COLO668 (cell line): Measurements from ENCODE around the gene SOD3.

Source experiments
- DNase-seq: peaks from one replicate; lab custom pipeline; 2025; ENCODE audit not compliant: unreplicated experiment; lab: John Stamatoyannopoulos, UW

Gene SOD3

GRCh38 chr4:24775032-24775605 is 20.3 kb upstream of the SOD3 start:
- DNase-seq: no peak

- no peak for DNase-seq
These were observed 19.6 kb upstream of the SOD3 start for GRCh38 chr4:24775750-24776149.

- DNase-seq: no peak
These were observed 17.6 kb upstream of the SOD3 start for GRCh38 chr4:24777536-24778463.

GRCh38 chr4:24778464-24779225 is 16.7 kb upstream of the SOD3 start:
- DNase-seq: no peak

- no peak for DNase-seq
These were observed 14.4 kb upstream of the SOD3 start for GRCh38 chr4:24780936-24781495.

GRCh38 chr4:24781999-24782745 is 13.2 kb upstream of the SOD3 start:
- DNase-seq: no peak

- DNase-seq: no peak
These were observed 11.9 kb upstream of the SOD3 start for GRCh38 chr4:24783506-24783905.

- DNase-seq: no peak
These were observed 4.3 kb upstream of the SOD3 start for GRCh38 chr4:24791043-24791442.

- no peak for DNase-seq
These were observed 2.8 kb upstream of the SOD3 start for GRCh38 chr4:24792552-24792951.

- no peak for DNase-seq
These were observed 2.0 kb upstream of the SOD3 start for GRCh38 chr4:24793219-24794005.

GRCh38 chr4:24794051-24794450 is 1.3 kb upstream of the SOD3 start:
- DNase-seq: no peak

GRCh38 chr4:24794480-24794879 is 893 bp upstream of the SOD3 start:
- DNase-seq: no peak

GRCh38 chr4:24795666-24796381 is 451 bp downstream of the SOD3 start:
- no peak for DNase-seq

GRCh38 chr4:24796620-24797019 is 1.2 kb downstream of the SOD3 start:
- DNase-seq: no peak

- DNase-seq: no peak
These were observed 2.8 kb downstream of the SOD3 start for GRCh38 chr4:24798036-24798610.

GRCh38 chr4:24799196-24799543 is 3.8 kb downstream of the SOD3 start:
- no peak for DNase-seq

- DNase-seq: no peak
These were observed 4.4 kb downstream of the SOD3 start for GRCh38 chr4:24799544-24800324.

- no peak for DNase-seq
These were observed 5.0 kb downstream of the SOD3 start for GRCh38 chr4:24800325-24800895.
